SHP77 (cell line): Measurements from ENCODE around the gene OR5J2.
"Not testable (repeated sequence)": the region's sequence is repeated elsewhere in the genome, so short reads cannot be mapped to it uniquely, and the experiment has no call there.

Experiments used
- DNase-seq, 2 experiments: peaks; one replicate each; lab custom pipeline; 2025; lab: John Stamatoyannopoulos, UW

The OR5J2 gene

DNA sequence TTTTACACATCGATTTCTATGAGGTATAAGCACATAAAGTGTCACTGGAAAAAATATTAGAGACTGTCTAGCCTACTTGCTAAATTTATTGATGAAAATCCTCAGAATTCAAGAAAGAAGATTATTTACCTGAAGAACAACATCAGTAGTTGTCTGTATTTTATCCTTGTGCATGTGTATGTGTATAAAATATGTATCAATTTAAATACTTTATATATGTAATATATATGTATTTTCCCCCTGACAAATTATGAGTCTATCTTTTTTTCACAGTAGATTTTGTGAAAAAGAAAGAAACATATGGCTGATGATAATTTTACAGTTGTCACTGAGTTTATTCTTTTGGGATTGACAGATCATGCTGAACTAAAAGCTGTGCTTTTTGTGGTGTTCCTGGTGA is at the start of gene OR5J2:
OR5J2 (plus strand) TSS at position 301 of the 400 bp plus-strand sequence; CDS start at position 301, 0 bp downstream.
- no peak for DNase-seq

DNA sequence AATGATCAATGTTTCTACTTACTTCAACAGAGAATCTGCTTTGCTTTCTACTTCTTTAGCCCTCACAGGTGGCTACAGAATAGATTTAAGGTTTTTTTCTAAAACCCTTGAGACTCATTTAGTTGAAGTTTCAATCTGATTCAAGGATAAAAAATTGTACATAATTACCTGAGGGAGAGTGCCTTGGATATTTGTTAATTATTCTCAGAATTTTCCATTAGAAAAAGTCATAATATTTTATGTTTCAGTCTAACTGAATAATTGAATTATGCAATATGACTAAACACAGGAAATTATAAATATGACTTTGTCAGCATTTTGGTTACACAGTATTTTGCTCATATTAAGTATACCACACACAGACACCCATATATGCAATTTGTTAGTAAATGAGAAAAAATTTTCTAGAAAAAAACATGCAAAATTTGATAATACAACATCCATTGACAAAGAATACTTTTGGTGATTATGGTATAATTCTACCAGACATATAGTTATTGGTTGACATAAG is 36.2 kb upstream of the OR5J2 start, which contains the start of gene OR8J3:
OR8J3 (minus strand) TSS at position 51 of the 511 bp plus-strand sequence. CDS start 2,483 bp downstream, outside the sequence.
- DNase-seq, result no peak

DNA sequence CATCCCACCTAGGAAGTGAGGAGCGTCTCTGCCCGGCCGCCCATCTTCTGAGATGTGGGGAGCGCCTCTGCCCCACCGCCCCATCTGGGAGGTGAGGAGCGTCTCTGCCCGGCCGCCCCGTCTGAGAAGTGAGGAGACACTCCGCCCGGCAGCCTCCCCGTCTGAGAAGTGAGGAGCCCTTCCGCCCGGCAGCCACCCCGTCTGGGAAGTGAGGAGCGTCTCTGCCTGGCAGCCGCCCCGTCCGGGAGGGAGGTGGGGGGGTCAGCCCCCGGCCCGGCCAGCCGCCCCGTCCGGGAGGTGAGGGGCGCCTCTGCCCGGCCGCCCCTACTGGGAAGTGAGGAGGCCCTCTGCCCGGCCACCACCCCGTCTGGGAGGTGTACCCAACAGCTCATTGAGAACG is 32.7 kb upstream of the OR5J2 start:
- not testable (repeated sequence) for DNase-seq

DNA sequence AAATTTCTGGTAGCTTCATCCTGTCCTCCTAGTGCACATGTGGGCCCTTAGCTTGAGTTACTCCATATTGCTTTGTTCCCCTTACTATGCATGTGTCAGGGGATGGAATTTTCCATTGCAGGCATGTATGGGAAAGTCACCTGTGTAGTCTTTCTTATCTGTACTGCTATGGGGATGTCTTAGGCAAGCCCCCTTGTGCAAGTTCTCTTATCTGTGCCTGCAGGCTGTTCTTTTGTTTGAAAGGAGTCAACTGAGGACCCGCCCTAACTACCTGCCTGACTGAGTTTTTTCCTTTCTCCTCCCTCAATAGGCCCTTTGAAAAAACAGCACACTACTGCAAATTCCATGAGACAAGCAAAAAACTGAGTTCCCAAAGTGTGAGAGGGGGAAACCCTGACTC is 25.0 kb upstream of the OR5J2 start:
- no peak for DNase-seq

DNA sequence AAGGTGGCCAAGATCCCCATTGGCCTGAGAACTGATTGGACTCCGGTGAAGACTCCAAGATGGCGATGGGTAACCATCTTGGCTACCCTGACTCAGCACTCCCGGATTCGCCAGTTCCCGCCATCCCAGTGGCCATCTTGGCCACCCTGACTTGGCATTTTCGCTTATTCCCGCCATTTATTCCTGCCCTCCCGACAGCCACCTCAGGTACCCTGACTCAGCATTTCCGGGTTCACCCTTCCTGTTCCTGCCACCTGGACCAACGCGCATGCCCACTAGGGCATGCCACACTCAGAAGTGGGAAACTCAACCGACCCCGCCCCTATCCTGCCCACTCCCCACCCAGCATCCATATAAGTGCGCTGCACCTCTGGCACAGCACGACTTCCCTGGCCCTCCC is 24.1 kb upstream of the OR5J2 start:
- DNase-seq, result no peak

DNA sequence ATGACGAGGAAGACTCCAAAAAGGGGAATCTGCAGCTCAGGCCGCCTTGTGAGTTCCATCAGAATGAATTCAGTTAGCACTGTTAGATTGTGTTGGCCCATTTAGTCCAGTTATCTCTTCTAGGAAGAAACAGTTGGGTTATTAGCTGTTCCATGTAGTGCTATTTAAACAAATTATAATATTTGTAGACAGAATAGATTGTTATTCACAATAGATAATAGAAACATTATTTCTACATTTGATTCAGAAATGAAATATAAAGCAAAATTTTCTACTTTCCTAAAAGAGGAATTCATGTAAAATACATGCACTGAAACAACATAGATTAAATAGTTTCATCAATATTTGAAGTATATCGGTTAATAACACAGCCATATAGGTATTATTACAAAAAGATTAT is 16.2 kb upstream of the OR5J2 start, which contains the start of gene OR8K5:
OR8K5 (minus strand) TSS at position 101 of the 400 bp plus-strand sequence; CDS start at position 101, 0 bp downstream.
- DNase-seq, result no peak

DNA sequence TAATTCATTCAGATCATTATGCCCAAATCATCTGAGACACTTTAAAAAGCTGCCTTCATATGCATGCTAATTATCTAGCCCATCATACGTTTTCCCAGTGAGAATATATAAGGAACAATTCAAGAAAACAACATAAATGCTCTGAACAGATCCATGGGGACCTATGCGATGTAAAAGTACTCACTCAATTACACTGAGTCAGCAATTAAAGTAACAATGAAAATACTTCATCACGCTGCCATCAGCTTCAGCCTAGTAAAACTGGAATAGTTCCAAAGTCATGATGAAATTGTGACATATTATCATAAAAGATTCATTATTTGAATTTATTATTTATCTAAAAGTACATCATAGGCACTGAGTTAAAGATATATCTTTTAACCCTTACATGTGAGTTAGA is 12.6 kb upstream of the OR5J2 start:
- DNase-seq, result no peak

DNA sequence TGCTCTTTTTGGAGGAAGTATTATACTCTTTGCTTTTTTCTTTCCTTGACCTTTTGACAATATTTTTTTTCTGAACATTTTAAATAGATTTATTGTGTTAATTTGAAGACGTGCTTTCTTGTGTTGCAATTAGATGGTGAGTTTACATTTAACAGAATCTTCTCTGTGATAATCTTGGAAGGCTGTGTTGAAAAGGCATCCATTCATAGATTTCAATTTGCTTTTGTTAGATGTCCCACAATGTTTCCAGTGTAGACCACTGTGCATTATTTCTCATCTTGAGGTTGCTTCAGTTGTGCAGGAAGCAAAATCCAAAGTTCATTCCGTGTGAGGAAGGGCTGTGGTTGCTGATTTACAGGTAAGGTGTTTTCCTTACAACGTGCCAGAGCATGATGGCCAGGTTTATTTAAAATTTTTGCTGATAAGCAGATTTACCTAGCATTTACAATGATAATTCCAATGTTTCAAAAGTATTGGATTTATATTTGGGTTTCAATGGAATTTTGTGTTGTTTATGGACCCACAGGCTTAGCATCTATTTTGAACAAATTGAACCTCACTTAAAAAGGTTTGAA is 4.1 kb upstream of the OR5J2 start:
- no peak for DNase-seq

DNA sequence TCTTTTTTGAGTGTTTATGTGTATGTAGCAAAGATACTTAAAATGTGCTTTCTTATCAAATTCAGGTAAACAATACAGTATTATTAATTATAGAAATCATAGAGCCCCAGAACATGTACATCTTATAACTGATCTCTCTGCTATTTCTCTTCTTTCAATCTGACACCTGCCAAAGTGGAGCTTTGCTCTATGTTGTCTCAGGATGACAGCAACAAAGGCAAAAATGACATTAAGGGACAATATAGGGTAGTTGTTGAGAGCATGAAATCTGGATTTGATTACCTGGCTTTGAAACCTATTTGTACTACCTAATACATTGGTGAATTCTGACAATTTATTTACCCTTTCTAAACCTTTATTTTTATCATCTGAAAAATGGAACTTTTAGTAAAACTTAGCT is 7.0 kb downstream of the OR5J2 start:
- no peak for DNase-seq

DNA sequence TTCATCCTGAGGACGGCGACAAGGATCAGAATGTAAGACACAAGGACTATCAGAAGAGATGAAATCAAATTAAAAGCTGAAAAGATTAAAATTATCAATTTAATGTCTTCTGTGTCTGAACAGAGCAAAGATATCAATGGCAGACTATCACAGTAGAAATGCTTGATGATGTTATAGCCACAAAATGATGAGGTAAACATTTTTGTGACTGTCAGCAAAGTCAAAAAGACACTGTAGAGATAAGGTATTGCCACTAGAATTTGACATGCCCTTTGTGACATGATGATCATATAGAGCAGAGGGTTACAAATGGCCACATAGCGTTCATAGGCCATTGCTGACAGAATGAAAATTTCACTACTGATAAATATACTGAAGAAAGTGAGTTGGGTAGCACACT is 12.2 kb downstream of the OR5J2 start:
- no peak for DNase-seq

DNA sequence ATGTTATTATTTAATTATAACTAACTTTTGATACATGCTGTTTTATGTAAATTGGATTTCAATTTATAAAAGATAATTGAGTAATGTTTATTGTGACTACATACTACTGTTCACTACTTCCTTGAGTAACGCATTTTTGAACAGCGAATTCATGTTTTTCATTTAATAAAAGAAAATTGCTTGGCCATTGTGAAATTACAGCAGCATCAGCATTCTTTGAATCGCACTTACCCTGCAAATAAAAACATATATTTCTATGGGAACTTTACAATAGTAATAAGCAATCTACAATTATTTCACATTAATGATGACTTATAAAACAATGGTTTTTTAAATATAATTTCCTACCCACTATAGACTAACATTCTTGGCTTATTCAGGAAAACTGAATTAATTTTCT is 20.3 kb downstream of the OR5J2 start:
- DNase-seq, result no peak

DNA sequence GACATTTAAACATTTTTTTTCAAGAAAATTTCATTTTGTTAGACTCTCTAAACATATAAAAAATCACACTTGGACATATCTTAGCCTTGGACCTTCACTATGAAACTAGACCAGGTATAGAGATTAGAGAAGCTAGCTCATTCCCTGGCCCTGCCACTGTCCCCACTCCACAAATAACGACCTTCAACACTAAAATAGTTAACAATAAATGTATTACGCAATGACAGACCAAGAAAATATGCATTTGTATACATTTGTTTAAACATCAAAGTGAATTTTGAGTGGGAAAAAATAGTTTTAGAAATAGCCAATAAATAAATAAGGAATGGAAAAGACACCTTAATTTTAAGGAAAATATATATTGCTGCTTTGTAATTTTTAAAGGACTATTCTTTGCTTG is 20.9 kb downstream of the OR5J2 start:
- DNase-seq, result no peak

DNA sequence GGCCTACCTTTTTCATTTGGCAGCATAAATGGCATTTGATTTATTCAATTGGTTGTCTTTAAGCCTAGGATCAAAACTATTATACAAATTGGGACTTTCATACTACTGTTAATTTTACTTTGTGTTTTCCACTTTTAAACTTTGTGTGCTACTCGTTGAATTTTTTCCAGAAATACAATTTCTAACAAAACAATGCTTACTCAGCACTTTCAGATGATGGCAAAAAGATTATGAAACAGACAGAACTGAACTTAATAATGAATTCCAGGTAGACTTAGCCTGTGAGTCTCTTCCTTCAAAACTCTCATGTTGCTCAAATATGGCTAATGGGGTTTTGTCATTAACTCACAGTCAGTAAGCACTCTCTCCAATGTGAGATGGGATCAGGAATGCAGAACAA is 31.4 kb downstream of the OR5J2 start:
- no peak for DNase-seq

DNA sequence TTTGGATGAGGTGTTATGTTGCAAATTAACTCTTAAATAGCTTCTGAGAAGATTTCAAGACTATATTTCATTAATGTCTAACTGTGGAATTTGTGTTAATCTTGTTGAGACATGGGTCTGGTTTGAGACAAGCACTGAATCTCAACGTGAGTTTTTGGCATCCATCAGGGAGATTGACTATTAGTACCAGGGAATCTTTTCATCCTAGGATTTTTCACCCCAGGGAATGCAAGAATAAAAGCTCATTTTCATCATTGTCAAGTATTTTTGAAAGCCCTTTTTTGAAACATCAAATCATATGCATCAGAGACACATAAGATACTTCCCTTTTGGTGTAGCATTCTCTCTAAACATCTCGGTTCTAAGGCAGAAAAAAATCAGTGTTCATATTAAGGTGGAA is 38.1 kb downstream of the OR5J2 start:
- no peak for DNase-seq

DNA sequence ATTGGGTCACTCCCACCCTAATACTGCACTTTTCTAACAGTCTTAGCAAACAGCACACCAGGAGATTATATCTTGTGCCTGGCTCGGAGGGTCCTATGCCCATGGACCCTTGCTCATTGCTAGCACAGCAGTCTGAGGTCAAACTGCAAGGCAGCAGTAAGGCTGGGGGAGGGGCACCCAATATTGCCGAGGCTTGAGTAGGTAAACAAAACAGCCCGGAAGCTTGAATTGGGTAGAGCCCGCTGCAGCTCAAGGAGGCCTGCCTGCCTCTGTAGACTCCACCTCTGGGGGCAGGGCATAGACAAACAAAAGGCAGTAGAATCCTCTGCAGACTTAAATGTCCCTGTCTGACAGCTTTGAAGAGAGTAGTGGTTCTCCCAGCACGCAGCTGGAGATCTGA is 43.3 kb downstream of the OR5J2 start:
- DNase-seq, result peak; percentile 0 to 2
